Ovary (tissue), 9 donors: ENCODE data around the gene TSPAN4. TPM values are rescaled to one million over a fixed set of nuclear protein-coding genes. Genes with fewer than 3 reads are reported as not detected.

Experiments
- DNase-seq, 5 donors: peaks; one replicate each; pipeline ENCODE4 v3.0.0-alpha.2; 2019 to 2020
- H3K27ac ChIP-seq, 2 donors: fragments of 200-600 bp; one replicate each; pipeline versions ENCODE4 v1.5.1 to v1.8.0; 2019 to 2022
- H3K27me3 ChIP-seq: fragments of 200-600 bp; one replicate; pipeline ENCODE4 v1.8.0; 2022
- H3K36me3 ChIP-seq: fragments of 200-600 bp; sonication (generic); one replicate; pipeline ENCODE4 v1.5.1; 2019
- H3K4me1 ChIP-seq: one replicate; pipeline ENCODE4 v1.8.1; 2013; ENCODE audit warnings: mild to moderate bottlenecking, moderate library complexity; ENCODE audit not compliant: insufficient read depth
- H3K4me3 ChIP-seq: fragments of 200-600 bp; sonication (generic); one replicate; pipeline ENCODE4 v1.5.1; 2017
- H3K9me3 ChIP-seq, 2 donors: fragments of 200-600 bp in 1 of 2; sonication (generic) in 1 of 2; one replicate each; pipeline versions ENCODE4 v1.5.1 to v1.8.1; 2013 to 2019; ENCODE audit warnings: mild to moderate bottlenecking in 1 of 2, moderate library complexity in 1 of 2
- EP300 ChIP-seq: sonication (generic); formaldehyde crosslinking; IDR thresholded peaks from one replicate; pipeline ENCODE4 v1.6.1; 2017; ENCODE audit warnings: antibody characterized with exemption
- POLR2A ChIP-seq: fragments of 450-650 bp; IDR thresholded peaks from one replicate; pipeline ENCODE4 v1.6.1; 2017; ENCODE audit warnings: antibody characterized with exemption, mild to moderate bottlenecking, moderate library complexity
- WGBS, 3 donors: extraction: QIAGEN DNeasy Blood & Tissue Kit in 1 of 3; methylation state at CpG; one replicate each; pipeline versions ENCODE4 v1.1.5 to v1.1.7; 2013 to 2017; 5-methylcytosine and 5-hydroxymethylcytosine counted together
- intact Hi-C, 4 donors: fragments of 100-400 bp; cut with DNase I; formaldehyde crosslinking; loops; one replicate each; pipeline versions ENCODE4 v1.11.0 to v1.15.1; 2022 to 2023
- polyA plus RNA-seq, 2 donors: library from polyadenylated mRNA; stranded (reverse); fragments of 200-250 nt in 1 of 2; fragments of 350-450 nt in 1 of 2; fragmentation: Illumina TruSeq in 1 of 2; extraction: RNeasy Lipid Tissue Mini Kit (QIAGEN cat#74804) in 1 of 2; gene quantifications; one replicate each; pipeline ENCODE4 v1.2.3, GENCODE V29; 2013 to 2014
- total RNA-seq, 7 donors: library from RNA; depleted of rRNA in 2 of 7; stranded (reverse); fragments of >200 nt in 2 of 7; fragmentation: NEBNext Ultra II Directional in 3 of 7; extraction: Animal tissue kit (Norgen Biotek cat#: 25700) in 3 of 7; gene quantifications; one replicate each; pipeline versions ENCODE4 v1.1.0 to v1.2.4, GENCODE V29; 2016 to 2023
- TF ChIP-seq, protein P1 (sequence below), 3 donors: fragments of 450-650 bp in 2 of 3; fragments of 200-600 bp in 1 of 3; IDR thresholded peaks; one replicate each; pipeline versions ENCODE4 v1.5.1 to v1.8.0; 2016 to 2022; ENCODE audit warnings: antibody characterized with exemption in 3 of 3, mild to moderate bottlenecking in 1 of 3
- donor health status: DM: no; HTN: no; CAD: no; lungs with moderate emphysema.
- donor health status: DM: no; HTN: no; CAD: no.
- donor health status: Bipolar disorder and iron deficiency.
- donor health status: DM: yes; HTN: yes; CAD: no.
- donor health status: DM: no; HTN: no; CAD: no.
- donor health status: DM: yes; HTN: yes; CAD: no.

Gene TSPAN4
- total and polyA plus RNA-seq, 9 donors: 6.4 to 124 (median 89.7) TPM

DNA sequence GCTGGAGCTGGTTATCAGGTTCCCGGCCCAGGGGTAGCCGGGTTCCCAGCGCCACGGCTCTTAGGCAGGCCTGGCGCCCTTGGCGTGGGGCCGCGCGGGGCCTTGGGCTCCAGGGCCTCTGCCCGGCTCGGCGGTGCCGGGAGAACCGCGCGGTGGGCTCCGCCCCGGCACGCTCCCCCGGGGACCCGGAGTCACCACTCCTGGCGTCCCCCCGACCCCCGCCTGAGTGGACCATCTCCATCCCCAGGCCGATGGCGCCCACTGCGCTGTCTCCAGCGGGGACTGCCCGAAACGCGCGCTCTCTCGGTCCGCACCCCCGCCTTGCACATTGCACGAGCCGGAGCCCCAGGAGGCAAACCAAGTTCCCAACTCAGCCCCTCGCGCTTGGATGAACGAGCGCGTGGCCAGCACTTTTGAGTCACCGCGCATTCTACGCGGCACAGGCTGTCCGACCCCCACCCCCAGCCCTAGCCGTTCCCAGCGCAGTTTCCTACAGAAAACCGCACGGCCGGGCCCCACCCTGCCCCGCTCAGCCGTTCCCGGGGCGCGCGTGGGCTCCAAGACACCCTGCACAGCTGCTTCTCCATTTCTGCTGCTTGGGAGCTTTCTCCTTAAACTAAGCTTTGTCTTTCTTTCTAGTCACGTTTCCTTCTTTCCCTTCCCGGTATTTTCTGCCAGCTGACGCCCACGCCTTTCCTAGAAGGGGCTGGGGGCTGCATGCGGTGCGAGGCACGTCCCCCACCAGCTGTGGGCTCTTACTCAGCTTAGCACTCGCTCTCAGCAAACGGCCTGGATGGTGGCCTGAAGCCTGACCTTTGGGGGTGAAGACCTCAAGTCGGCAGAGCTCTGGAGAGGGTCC, 68.6 kb downstream of the TSPAN4 start:
- no peaks in the 10 kb centered on the region for H3K9me3 ChIP-seq
- H3K36me3 ChIP-seq: no peaks in the 10 kb centered on the region
- H3K27ac ChIP-seq: peak overlapping the region; percentile 85 to 90
- H3K27me3 ChIP-seq: no peaks in the 10 kb centered on the region
- TF ChIP-seq POLR2A: no peak
- TF ChIP-seq, protein P1, sequence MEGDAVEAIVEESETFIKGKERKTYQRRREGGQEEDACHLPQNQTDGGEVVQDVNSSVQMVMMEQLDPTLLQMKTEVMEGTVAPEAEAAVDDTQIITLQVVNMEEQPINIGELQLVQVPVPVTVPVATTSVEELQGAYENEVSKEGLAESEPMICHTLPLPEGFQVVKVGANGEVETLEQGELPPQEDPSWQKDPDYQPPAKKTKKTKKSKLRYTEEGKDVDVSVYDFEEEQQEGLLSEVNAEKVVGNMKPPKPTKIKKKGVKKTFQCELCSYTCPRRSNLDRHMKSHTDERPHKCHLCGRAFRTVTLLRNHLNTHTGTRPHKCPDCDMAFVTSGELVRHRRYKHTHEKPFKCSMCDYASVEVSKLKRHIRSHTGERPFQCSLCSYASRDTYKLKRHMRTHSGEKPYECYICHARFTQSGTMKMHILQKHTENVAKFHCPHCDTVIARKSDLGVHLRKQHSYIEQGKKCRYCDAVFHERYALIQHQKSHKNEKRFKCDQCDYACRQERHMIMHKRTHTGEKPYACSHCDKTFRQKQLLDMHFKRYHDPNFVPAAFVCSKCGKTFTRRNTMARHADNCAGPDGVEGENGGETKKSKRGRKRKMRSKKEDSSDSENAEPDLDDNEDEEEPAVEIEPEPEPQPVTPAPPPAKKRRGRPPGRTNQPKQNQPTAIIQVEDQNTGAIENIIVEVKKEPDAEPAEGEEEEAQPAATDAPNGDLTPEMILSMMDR (IDR thresholded peaks at IDR 0.05): no peak
- TF ChIP-seq EP300: no peak
- 2 to 3% (median 2%) methylated on average over 34 to 68 of the region's 68 CpGs for WGBS, 3 donors
- H3K4me1 ChIP-seq: peaks cover 10% of the 10 kb centered on the region
- peak in 3 of 5 donors; percentile 42 to 69 (median 46) for DNase-seq
- H3K4me3 ChIP-seq: peak overlapping the region; percentile 88
- intact Hi-C loops: no loop called here

DNA sequence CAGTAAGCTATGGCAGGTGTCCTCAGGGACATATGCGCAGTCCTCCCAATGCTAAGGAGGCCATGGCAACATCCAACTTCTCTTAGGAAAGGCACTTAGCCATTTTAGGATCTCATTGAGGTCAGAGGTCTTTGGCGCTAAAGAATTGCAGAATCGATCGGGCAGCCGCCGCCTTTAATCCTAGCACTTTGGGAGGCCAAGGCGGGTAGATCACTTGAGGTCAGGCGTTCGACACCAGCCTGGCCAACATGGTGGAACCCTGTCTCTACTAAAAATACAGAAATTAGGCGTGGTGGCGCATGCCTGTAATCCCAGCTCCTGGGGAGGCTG, 69.2 kb downstream of the TSPAN4 start:
- intact Hi-C loops: no loop called here
- peaks cover 10% of the 10 kb centered on the region for H3K4me1 ChIP-seq
- no peak overlapping the region for H3K27ac ChIP-seq
- no peaks in the 10 kb centered on the region for H3K36me3 ChIP-seq
- WGBS, 3 donors: 89 to 91% (median 90%) methylated on average over 11 of the region's 11 CpGs
- H3K4me3 ChIP-seq: no peak overlapping the region
- no peaks in the 10 kb centered on the region for H3K9me3 ChIP-seq
- no peak for DNase-seq
- no peaks in the 10 kb centered on the region for H3K27me3 ChIP-seq
- TF ChIP-seq, protein P1 (IDR thresholded peaks at IDR 0.05): no peak
- TF ChIP-seq EP300 (no peak), POLR2A (no peak)

DNA sequence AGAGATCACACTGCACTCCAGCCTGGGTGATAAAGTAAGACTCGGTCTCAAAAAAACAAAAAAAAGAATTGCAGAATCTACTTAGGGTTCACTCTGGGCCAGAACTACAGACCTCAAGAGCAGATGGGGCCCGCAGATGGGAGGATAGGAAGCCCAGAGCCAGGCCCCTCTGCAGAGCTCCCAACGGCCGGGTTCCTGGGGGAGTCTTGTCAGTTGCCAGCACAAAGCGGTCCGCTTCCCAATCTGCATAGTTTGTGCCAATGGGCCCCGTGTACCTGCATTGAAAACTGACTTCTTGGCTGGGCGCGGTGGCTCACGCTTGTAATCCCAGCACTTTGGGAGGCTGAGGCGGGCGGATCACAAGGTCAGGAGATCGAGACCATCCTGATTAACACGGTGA, 69.6 kb downstream of the TSPAN4 start:
- Histone ChIP-seq H3K27ac (no peak overlapping the region), H3K27me3 (no peaks in the 10 kb centered on the region), H3K4me1 (peaks cover 10% of the 10 kb centered on the region), H3K9me3 (no peaks in the 10 kb centered on the region), H3K36me3 (no peaks in the 10 kb centered on the region), H3K4me3 (no peak overlapping the region)
- WGBS, 3 donors: 86 to 90% (median 89%) methylated on average over 14 of the region's 14 CpGs
- no peak for TF ChIP-seq EP300
- TF ChIP-seq, protein P1 (IDR thresholded peaks at IDR 0.05): no peak
- no peak for TF ChIP-seq POLR2A
- no peak for DNase-seq
- intact Hi-C loops: no loop called here

DNA sequence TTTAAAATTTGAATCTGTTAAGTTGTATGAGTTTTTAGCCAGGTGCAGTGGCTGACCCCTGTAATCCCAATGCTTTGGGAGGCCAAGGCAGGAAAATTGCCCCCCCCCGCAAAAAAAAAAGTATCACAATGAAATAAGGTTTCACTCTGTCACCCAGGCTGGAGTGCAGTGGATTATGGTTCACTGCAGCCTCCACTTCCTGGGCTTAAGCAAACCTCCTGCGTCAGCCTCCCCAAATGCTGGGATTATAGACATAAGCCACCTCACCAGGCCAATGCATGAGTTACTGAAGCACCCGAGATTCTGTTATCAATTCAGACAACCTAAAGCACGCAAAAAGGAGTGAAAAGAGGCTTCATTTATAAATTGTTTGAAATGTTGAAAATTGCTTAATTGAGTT, 70.4 kb downstream of the TSPAN4 start:
- intact Hi-C loops: no loop called here

More for the DNA sequence above, 70.4 kb downstream of the TSPAN4 start:
- Histone ChIP-seq H3K4me3 (no peak overlapping the region), H3K36me3 (no peaks in the 10 kb centered on the region), H3K27me3 (no peaks in the 10 kb centered on the region), H3K9me3 (no peaks in the 10 kb centered on the region), H3K4me1 (peaks cover 10% of the 10 kb centered on the region), H3K27ac (no peak overlapping the region)
- TF ChIP-seq, protein P1 (IDR thresholded peaks at IDR 0.05): no peak
- TF ChIP-seq POLR2A: no peak
- no peak for DNase-seq
- 74 to 83% (median 78%) methylated on average over 4 of the region's 4 CpGs for WGBS, 3 donors
